Heart left ventricle (tissue), 16 donors: ENCODE measurements around the gene CCDC92. TPM values are rescaled to one million over a fixed set of nuclear protein-coding genes. Genes with fewer than 3 reads are reported as not detected.
A peak's percentile ranks its signal among the peaks of the same experiment; 100 is the strongest.

ENCODE experiments used
- ATAC-seq, 4 donors: fragments of 200-7000 bp; cut with Tn5 transposase; one replicate each; pipeline ENCODE4 v1.9.1; 2020 to 2022; ENCODE audit warnings: moderate library complexity in 4 of 4, mild to moderate bottlenecking in 3 of 4, moderate number of reproducible peaks in 1 of 4
- DNase-seq, 5 donors: peaks; one replicate each; pipeline ENCODE4 v3.0.0-alpha.2; 2020
- H3K27ac ChIP-seq, 12 donors: fragments of 200-600 bp; sonication (generic) in 4 of 12; one replicate each; pipeline versions ENCODE4 v1.5.0 to v1.8.0; 2016 to 2022; ENCODE audit warnings: mild to moderate bottlenecking in 2 of 12
- H3K27me3 ChIP-seq, 9 donors: fragments of 200-600 bp; sonication (generic) in 2 of 9; one replicate each; pipeline versions ENCODE4 v1.5.1 to v1.8.0; 2016 to 2022; ENCODE audit warnings: mild to moderate bottlenecking in 3 of 9
- H3K36me3 ChIP-seq, 9 donors: fragments of 200-600 bp; sonication (generic) in 2 of 9; one replicate each; pipeline versions ENCODE4 v1.5.0 to v1.8.0; 2018 to 2022; ENCODE audit warnings: mild to moderate bottlenecking in 2 of 9
- H3K4me1 ChIP-seq, 12 donors: fragments of 200-600 bp; sonication (generic) in 4 of 12; one replicate each; pipeline versions ENCODE4 v1.5.0 to v1.8.0; 2016 to 2022; ENCODE audit warnings: mild to moderate bottlenecking in 3 of 12
- H3K4me3 ChIP-seq, 12 donors: fragments of 200-600 bp; sonication (generic) in 4 of 12; one replicate each; pipeline versions ENCODE4 v1.5.0 to v1.8.0; 2017 to 2022; ENCODE audit warnings: mild to moderate bottlenecking in 9 of 12, moderate library complexity in 4 of 12
- H3K9me3 ChIP-seq, 12 donors: fragments of 200-600 bp; sonication (generic) in 4 of 12; one replicate each; pipeline versions ENCODE4 v1.5.0 to v1.8.0; 2016 to 2022; ENCODE audit warnings: mild to moderate bottlenecking in 1 of 12
- CTCF ChIP-seq, 12 donors: fragments of 200-600 bp; sonication (generic) in 4 of 12; IDR thresholded peaks; one replicate each; pipeline versions ENCODE4 v1.5.0 to v1.8.0; 2018 to 2022; ENCODE audit warnings: antibody characterized with exemption in 12 of 12, mild to moderate bottlenecking in 5 of 12
- POLR2A ChIP-seq, 2 donors: fragments of 450-650 bp; IDR thresholded peaks; one replicate each; pipeline ENCODE4 v1.6.1; 2017; ENCODE audit warnings: antibody characterized with exemption in 2 of 2, mild to moderate bottlenecking in 2 of 2, moderate library complexity in 2 of 2
- WGBS, 4 donors: extraction: QIAGEN DNeasy Blood & Tissue Kit in 2 of 4; methylation state at CpG; one replicate each; pipeline versions ENCODE4 v1.1.5 to v1.1.7; 2013 to 2018; 5-methylcytosine and 5-hydroxymethylcytosine counted together
- intact Hi-C, 10 donors: fragments of 100-400 bp; cut with DNase I; formaldehyde crosslinking; loops; one replicate each; pipeline versions ENCODE4 v1.11.1 to v1.14.2; 2022
- polyA plus RNA-seq, 2 donors: library from polyadenylated mRNA; stranded (reverse); fragments of 200-250 nt; gene quantifications; one replicate each; pipeline ENCODE4 v1.2.3, GENCODE V29; 2013
- total RNA-seq, 9 donors: library from RNA; depleted of rRNA in 2 of 9; stranded (reverse); fragments of >200 nt in 2 of 9; fragmentation: NEBNext Ultra II Directional in 3 of 9; extraction: Animal tissue kit (Norgen Biotek cat#: 25700) in 3 of 9; gene quantifications; one replicate each; pipeline versions ENCODE4 v1.1.0 to v1.2.4, GENCODE V29; 2016 to 2023
- donor health status: ischemic (EF 13 %, LVEDD 7.1; RV severe dilation, severe dysfunction).
- donor health status: healthy with polysubstance abuse.
- donor health status: DM: no; HTN: yes; CAD: no.
- donor health status: DM: no; HTN: no; CAD: no.
- donor health status: ischemic (EF 25% LVEDD 6.9; RV normal size, moderate dysfunction).
- donor health status: ischemic (EF 25% LVEDD 5.7; RV mildly dilated, moderate dysfunction).
- donor health status: healthy.
- donor health status: DM: yes; HTN: yes; CAD: no.
- donor health status: ischemic (EF 35%, LVEDD 5.7; RV mildly dilated, moderate dysfunction).
- donor health status: nonischemic (EF 11% LVEDD 7.7; RV severe dilation, severe dysfunction).
- donor health status: DM: yes; HTN: yes; CAD: no.
- donor health status: PGD.
- donor health status: ischemic (EF 29% LVEDD 5.4; RV normal size, mild dysfunction).
- donor health status: nonischemic (EF 23%, LVEDD 6.1; RV moderate dilation, normal function).

Gene CCDC92
- total and polyA plus RNA-seq, 11 donors = 37.8 to 86.1 (median 58.1) TPM

- DNase-seq (no peak), ATAC-seq (no peak)
- Histone ChIP-seq H3K4me3 (no peak overlapping the region), H3K27ac (no peak overlapping the region), H3K9me3 (no peaks in the 10 kb centered on the region), H3K4me1 (peaks cover 0 to 89% (median 39%) of the 10 kb centered on the region in 12 donors), H3K27me3 (no peaks in the 10 kb centered on the region), H3K36me3 (peaks cover 0 to 4% (median 0%) of the 10 kb centered on the region in 9 donors)
- intact Hi-C loops = no loop called here
- WGBS, 4 donors = 80 to 85% (median 83%) methylated on average over 4 of the region's 4 CpGs
- TF ChIP-seq POLR2A (IDR thresholded peaks at IDR 0.05) = no peak
- TF ChIP-seq CTCF (IDR thresholded peaks at IDR 0.05) = no peak
These were observed 21.2 kb downstream of the CCDC92 start for GRCh38 chr12:123951467-123951866.

- intact Hi-C loops = no loop called here
- Histone ChIP-seq H3K27ac (peak overlapping the region in 2 of 12 donors; percentile 3 to 32), H3K4me1 (peaks cover 0 to 90% (median 39%) of the 10 kb centered on the region in 12 donors), H3K36me3 (peaks cover 0 to 4% (median 0%) of the 10 kb centered on the region in 9 donors), H3K4me3 (no peak overlapping the region), H3K9me3 (no peaks in the 10 kb centered on the region), H3K27me3 (no peaks in the 10 kb centered on the region)
- ATAC-seq (peak in 1 of 4 donors; percentile 9), DNase-seq (peak in 1 of 5 donors; percentile 35)
- no peak for TF ChIP-seq POLR2A (IDR thresholded peaks at IDR 0.05)
- no peak for TF ChIP-seq CTCF (IDR thresholded peaks at IDR 0.05)
- WGBS, 4 donors = 73 to 78% (median 75%) methylated on average over 15 of the region's 15 CpGs
These were observed 21.9 kb downstream of the CCDC92 start for GRCh38 chr12:123950476-123951349.

GRCh38 chr12:123949770-123950165, 22.9 kb downstream of the CCDC92 start:
- no peaks in the 10 kb centered on the region for H3K27me3 ChIP-seq
- H3K27ac ChIP-seq = no peak overlapping the region
- peaks cover 0 to 10% (median 7%) of the 10 kb centered on the region in 9 donors for H3K36me3 ChIP-seq
- no peak for DNase-seq
- H3K4me3 ChIP-seq = no peak overlapping the region
- intact Hi-C loops = no loop called here
- 86 to 92% (median 89%) methylated on average over 15 of the region's 15 CpGs for WGBS, 4 donors
- no peaks in the 10 kb centered on the region for H3K9me3 ChIP-seq
- H3K4me1 ChIP-seq = peaks cover 0 to 90% (median 39%) of the 10 kb centered on the region in 12 donors
- no peak for TF ChIP-seq CTCF (IDR thresholded peaks at IDR 0.05)
- no peak for TF ChIP-seq POLR2A (IDR thresholded peaks at IDR 0.05)
- no peak for ATAC-seq
